NCI-H69 (cell line): ENCODE results near the gene PC.
"Not testable (repeated sequence)": the region's sequence is repeated elsewhere in the genome, so short reads cannot be mapped to it uniquely, and the experiment has no call there.

Experiments
- DNase-seq: peaks from one replicate; lab custom pipeline; 2025; lab: John Stamatoyannopoulos, UW

PC gene

GRCh38 chr11:66978717-66979116 lies 20.5 kb upstream of the PC start:
- no peak for DNase-seq

- no peak for DNase-seq
These were observed 20.0 kb upstream of the PC start for GRCh38 chr11:66978229-66978628.

DNA sequence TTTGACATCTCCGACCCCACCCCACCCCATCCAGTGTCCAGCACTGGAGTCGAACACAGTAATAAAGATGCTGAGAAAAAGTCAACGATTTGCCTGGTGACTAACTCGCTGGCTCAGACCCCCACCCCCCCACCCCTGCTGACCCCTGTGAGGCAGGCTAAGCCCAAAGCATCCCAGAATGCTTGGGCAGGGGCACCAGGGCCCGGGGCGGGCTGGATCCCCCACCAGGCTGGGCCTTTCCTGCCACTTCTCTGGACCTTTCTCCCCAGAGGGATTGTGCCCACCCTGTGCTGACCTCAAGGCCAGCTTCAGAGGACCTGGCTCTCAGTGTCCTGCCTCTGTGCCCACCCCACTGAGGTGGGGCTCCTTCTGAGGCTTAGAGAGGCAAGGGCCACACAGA lies 18.7 kb upstream of the PC start:
- DNase-seq, result no peak

DNA sequence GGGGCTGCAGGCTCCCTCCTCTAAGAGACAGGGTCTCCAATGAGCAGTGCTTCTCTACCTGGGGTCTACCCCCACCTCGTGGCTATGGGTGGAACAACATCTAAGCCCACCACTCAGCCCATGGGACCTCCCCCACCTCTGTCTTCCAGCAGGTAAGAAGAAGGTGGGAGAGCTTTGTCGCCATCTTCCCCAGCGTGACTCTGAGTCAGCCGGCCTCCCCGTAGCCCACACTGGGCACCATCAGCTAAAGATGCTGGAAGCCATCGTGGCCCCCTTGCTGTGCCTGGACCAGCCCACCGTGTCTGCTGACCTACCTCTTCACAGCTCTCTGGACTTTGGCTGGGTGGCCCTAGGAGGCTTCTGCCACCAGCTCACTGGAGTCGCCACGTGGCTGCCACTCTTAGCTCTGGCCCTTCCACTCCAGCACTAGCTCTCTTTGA lies 17.9 kb upstream of the PC start:
- DNase-seq, result peak; percentile 51

GRCh38 chr11:66975405-66976027 lies 17.3 kb upstream of the PC start:
- DNase-seq, result no peak

DNA sequence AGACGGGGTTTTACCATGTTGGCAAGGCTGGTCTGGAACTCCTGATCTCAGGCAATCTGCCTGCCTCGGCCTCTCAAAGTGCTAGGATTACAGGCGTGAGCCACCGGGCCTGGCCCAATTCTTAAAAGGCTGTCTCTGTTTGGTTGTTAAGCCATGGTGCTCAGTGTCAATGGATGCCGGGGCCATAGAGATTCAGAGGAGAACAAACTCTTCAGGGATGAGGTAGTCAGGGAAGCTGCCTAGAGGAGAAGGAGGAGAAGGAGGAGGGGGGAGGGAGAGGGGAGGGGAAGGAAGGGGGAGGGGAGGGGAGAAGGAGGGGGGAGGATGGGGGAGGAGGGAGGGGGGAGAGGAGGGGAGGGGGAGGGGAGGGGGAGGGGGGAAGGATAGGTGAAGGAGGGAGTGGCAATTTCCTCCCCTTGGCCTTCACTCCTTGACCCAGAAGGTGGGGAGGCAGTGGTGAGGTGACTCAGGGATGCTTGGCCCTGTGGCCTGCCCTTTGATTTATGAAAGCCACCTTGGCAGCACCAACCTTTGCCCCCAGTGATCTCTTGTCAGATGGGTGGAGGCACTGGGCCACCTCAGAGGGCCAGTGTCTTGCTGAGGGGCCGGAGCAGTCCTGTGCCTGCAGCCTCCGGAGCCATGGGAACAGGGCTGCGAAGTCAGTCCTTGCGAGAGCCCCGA lies 16.7 kb upstream of the PC start, which contains the start of gene C11orf86:
Gene C11orf86, plus strand, starts transcription at position 581 of the 681 bp plus-strand sequence. Its CDS starts 59 bp downstream, at position 640.
- no peak for DNase-seq

GRCh38 chr11:66973956-66974580 lies 15.9 kb upstream of the PC start:
- no peak for DNase-seq

- DNase-seq, result no peak
These were observed 13.3 kb upstream of the PC start for GRCh38 chr11:66971488-66971887.

DNA sequence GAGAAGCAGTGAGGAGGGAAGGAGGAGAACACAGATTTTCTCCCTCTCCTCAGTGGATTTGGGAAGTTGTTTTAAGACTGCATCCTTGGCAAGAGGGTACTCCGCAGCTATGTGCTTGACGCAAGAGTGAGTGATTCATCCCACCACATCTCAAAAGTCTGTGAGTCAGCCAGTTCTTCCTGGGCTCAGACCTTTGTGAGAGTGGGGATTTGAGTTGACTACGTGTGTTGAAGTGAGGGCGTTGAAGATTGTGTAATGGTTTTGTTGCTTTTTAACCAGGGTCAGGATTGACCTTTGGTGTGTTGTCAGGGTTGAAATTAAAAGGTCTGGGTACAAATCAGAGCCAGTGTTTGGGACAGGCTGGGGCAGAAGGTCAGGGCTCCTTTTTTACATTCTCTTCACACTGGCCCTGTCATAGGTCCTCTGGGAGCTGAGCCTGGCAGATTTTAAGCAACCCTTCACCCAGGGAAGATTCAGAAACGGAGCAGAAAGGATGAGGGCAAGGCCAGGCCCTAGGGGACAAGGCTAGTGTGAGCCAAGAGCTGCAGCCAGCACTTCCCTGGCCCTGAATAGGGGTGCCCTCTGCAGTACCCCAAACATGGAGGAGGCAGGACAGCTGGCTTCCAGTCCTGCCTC lies 12.7 kb upstream of the PC start:
- no peak for DNase-seq

DNA sequence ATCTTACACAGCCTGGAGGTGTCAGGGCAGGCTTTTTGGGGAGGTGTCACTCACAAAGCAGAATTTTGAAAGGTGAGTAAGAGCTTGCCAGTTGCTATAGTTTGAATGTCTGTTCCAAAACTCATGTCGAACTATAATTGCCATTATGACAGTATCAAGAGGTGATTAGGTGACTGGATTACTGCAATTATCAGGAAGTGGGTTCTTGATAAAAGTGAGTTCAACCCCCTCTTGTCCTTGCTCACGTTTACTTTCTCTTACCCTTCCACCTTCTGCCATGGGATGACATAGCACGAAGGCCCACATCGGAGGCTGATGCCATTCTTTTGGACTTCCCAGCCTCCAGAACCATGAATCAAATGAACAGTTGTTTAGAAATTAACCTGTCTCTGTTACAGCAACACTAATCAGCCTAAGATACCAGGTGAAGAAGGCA lies 12.2 kb upstream of the PC start:
- no peak for DNase-seq

GRCh38 chr11:66969584-66970225 lies 11.5 kb upstream of the PC start:
- DNase-seq, result no peak

- no peak for DNase-seq
These were observed 9.7 kb upstream of the PC start for GRCh38 chr11:66967670-66968425.

GRCh38 chr11:66966351-66966750 lies 8.2 kb upstream of the PC start:
- DNase-seq, result no peak

DNA sequence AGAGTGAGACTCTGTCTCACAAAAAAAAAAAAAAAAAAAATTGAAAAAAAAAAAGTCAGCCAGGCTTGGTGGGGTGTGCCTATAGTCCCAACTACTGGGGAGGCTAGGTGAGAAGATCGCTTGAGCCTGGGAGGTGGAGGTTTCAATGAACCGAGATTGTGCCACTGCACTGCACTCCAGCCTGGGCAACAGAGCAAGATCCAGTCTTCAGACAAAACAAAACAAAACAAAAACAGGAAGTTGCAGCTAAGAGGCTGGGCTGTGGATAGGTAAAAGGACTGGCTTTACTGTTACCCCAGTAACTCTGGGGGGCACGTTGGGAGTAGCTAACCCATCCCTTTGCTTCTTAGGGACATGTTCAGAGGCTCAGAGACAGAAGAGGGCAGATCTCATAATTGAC lies 6.3 kb upstream of the PC start:
- DNase-seq, result no peak

- DNase-seq, result no peak
These were observed 4.6 kb upstream of the PC start for GRCh38 chr11:66962801-66963200.

- DNase-seq, result no peak
These were observed 4.1 kb upstream of the PC start for GRCh38 chr11:66962247-66962646.

DNA sequence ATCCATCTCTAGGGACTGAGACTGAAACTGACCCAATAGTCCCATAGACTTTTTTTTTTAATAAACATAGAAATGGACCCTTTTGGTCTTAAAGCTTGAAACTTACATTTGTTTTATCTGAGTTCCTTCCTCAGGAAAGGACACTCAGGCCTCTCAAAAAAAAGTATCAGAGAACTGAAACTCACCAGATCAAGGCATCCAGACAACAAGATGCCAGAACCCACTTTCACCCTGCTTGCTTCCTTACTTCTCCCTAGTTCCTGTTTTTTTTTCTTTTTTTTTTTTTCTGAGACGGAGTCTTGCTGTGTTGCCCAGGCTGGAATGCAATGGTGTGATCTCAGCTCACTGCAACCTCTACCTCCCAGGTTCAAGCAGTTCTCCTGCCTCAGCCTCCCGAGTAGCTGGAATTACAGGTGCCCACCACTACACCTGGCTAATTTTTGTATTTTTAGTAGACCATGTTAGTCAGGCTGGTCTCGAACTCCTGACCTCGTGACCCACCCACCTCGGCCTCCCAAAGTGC lies 3.6 kb upstream of the PC start:
- not testable (repeated sequence) for DNase-seq

- DNase-seq, result no peak
These were observed 732 bp upstream of the PC start for GRCh38 chr11:66958956-66959274.

DNA sequence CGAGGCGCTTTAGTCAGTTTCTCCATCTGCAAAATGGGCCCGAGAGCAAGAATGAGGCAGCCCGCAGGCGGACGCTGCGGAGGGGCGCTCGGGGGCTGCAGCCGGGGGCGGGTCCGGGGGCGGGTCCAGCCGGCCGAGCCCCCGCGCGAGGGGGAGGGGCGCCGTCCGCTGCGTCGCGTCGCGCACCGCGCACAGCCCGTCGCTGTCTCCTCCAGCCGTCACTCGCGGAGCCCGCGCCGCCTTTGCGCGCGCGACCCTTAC lies 282 bp downstream of the PC start:
- DNase-seq, result no peak

DNA sequence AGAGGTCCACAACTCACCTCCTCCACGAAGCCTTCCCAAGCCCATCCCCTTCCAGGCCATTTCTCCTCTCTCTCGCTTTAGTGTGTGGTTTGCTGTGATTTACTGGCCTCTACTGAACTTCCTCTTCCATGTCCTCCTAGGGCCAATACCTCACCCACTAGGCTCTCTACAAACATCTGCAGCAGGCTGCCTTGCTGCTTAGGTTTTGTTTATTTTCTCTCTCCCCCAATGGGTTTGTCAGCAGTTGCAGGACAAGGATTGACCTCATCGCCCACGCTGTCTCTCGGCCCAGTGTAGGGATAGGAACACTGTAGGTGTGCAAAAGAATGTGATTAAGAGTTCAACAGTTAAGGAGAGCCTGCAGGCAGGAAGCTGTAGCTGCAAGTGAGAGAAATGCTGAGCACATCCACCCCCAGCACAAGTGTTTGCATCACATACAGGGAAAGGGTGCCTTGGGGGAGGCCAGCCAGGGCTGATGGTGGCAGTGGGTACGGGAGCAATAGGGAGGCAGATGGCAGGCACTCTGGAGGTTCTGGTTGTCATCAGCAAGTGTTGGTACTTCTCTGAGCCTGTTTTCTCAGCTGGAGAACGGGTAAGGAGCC lies 1.4 kb downstream of the PC start:
- DNase-seq, result no peak

DNA sequence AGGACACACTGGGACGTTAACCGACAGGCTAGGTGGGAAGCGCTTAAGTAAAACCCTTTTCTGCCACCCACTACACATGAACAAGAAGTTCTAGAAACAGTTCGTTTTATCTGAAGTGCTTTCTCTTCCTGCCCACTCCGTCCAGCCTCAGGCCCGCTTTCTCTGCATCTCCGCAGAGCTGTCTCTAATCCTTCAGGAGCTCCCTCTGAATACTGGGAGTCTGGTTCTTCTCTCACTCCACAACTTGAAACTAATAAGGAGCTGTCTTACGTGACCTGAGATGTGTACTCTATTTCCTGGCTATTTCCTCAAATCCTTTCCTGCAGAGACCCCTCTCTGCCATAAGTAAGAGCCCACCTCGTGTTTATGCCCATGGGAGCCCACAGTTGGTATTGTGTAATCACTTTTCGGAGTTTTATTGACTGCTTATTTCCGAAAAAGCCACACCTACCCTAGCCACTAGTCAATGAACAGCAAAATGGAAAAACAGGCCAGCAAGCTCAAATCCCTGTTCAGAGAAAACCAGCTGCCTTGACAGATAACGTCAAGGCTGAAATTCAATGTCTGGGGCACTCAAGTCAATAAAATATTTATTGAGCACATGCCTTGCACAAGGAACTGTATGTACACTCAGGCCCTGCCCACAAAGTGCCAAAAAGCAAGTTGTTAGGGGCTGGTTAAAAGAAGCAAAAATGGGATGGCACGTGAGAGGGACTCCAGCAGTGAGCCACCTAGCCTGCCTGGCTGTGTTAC lies 4.9 kb downstream of the PC start:
- DNase-seq, result no peak
